GM21576 (cell line): ENCODE results near the gene TLR6.
"Not testable (repeated sequence)": the region's sequence is repeated elsewhere in the genome, so short reads cannot be mapped to it uniquely, and the experiment has no call there.

Source experiments
- ATAC-seq: cut with Tn5 transposase; IDR thresholded peaks from one replicate; pipeline ENCODE4 v1.9.1; 2021; ENCODE audit warnings: mild to moderate bottlenecking, moderate library complexity; ENCODE audit not compliant: unreplicated experiment

Gene TLR6

GRCh38 chr4:38823766-38824165 is 32.9 kb downstream of the TLR6 start:
- no peak for ATAC-seq

- no peak for ATAC-seq
Observed at GRCh38 chr4:38822748-38823303, 33.8 kb downstream of the TLR6 start.

GRCh38 chr4:38821739-38822138 is 34.9 kb downstream of the TLR6 start:
- ATAC-seq: no peak

- ATAC-seq: peak; percentile 47
Observed at GRCh38 chr4:38820329-38821061, 36.1 kb downstream of the TLR6 start.

- ATAC-seq: no peak
Observed at GRCh38 chr4:38819569-38819968, 37.0 kb downstream of the TLR6 start.

GRCh38 chr4:38818441-38818976 is 38.1 kb downstream of the TLR6 start:
- peak; percentile 46 for ATAC-seq

- ATAC-seq: no peak
Observed at GRCh38 chr4:38815885-38816782, 40.5 kb downstream of the TLR6 start.

GRCh38 chr4:38814386-38814785 is 42.2 kb downstream of the TLR6 start:
- ATAC-seq: no peak

- ATAC-seq: no peak
Observed at GRCh38 chr4:38811297-38811696, 45.3 kb downstream of the TLR6 start.

GRCh38 chr4:38807462-38807861 is 49.2 kb downstream of the TLR6 start:
- not testable (repeated sequence) for ATAC-seq

- ATAC-seq: not testable (repeated sequence)
Observed at GRCh38 chr4:38806251-38806650, 50.4 kb downstream of the TLR6 start.

GRCh38 chr4:38805530-38806145 is 51.0 kb downstream of the TLR6 start:
- ATAC-seq: peak; percentile 75

GRCh38 chr4:38804654-38805295 is 51.8 kb downstream of the TLR6 start, which contains the start of gene TLR1:
TSS of gene TLR1 (minus strand) at chr4:38804791. CDS start at chr4:38798831, 5,960 bp downstream.
- peak; percentile 36 for ATAC-seq

GRCh38 chr4:38803833-38804653 is 52.6 kb downstream of the TLR6 start:
- peak; percentile 53 for ATAC-seq

GRCh38 chr4:38802561-38803355 is 53.9 kb downstream of the TLR6 start:
- no peak for ATAC-seq

- no peak for ATAC-seq
Observed at GRCh38 chr4:38800961-38801450, 55.6 kb downstream of the TLR6 start.

GRCh38 chr4:38800366-38800765 is 56.3 kb downstream of the TLR6 start:
- ATAC-seq: no peak

GRCh38 chr4:38795087-38795486 is 61.5 kb downstream of the TLR6 start:
- ATAC-seq: no peak
